GOT3 (cell line): ENCODE measurements around the gene SPATA31A3.
"Not testable (repeated sequence)": the region's sequence is repeated elsewhere in the genome, so short reads cannot be mapped to it uniquely, and the experiment has no call there.

Experiments
- DNase-seq: peaks from one replicate; lab custom pipeline; 2025; ENCODE audit warnings: mixed read lengths; lab: John Stamatoyannopoulos, UW

Gene SPATA31A3

DNA sequence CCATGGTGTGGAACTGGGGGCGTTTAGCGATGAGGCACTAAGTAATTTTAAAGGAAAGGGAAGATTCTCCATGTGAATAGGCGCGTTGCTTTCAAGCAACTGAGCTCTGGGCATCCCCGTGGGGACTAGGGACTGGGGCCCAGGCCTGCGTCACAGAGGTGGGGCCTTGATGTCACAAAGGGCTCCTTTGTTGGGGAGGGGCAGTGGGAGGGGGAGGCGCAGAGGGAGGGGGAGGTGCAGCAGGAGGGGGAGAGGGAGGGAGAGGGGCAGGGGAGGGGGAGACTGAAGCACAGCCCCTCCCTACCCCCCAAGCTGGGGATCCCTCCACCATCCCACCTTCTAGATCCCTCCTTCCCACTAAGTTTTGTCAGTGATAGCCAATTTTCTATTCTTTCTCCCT is at the start of gene SPATA31A3:
Gene SPATA31A3 (minus strand): TSS at position 101 of the 400 bp plus-strand sequence. CDS start 29 bp downstream, at position 72.
- not testable (repeated sequence) for DNase-seq

DNA sequence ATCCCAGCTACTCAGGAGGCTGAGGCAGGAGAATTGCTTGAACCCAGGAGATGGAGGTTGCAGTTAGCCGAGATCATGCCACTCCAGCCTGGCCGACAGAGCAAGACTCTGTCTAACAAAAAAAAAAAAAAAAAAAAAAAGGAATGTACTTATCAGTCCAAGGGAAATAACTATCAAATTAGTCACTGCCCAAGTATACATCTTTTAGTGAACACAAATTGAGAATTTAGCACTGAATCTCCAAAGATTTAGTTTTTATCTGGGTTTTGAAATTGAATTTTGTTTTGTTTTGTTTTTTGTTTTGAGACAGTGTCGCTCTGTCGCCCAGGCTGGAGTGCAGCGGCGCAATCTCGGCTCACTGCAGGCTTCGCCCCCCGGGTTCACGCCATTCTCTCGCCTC is 39.8 kb downstream of the SPATA31A3 start:
- not testable (repeated sequence) for DNase-seq

DNA sequence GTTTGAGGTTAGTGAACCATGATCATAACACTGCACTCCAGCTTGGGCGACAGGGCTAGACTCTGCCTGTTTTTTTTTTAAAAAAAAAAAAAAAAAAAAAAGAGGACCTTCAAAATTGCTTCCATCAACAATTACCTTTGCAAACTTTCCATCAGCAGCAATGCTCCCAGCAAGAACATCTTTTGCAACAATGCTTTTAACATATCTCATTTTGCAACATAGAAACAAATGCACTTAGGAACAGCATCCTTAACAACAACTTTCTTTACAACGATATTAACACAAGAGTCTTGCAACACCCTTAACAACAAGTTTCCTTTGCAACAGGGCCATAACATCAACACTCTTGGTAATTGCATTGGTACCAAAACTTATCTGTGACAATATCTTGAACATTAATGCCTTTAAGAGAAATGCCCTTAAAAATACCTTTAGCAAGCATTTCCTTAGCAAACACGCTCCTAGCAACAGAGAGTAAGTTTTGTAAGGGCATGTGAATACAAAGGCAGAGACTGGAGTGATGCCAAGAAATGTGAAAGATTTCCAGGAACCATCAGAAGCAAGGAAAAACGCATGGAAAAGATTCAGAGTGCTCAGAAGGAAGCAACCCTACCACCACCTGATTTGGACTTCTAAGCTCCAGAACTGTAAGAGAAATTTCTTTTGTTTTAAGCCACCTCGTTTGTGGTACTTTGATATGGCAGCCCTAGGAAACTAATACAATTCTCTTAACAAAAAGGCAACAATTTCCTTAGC is 49.8 kb downstream of the SPATA31A3 start:
- not testable (repeated sequence) for DNase-seq

DNA sequence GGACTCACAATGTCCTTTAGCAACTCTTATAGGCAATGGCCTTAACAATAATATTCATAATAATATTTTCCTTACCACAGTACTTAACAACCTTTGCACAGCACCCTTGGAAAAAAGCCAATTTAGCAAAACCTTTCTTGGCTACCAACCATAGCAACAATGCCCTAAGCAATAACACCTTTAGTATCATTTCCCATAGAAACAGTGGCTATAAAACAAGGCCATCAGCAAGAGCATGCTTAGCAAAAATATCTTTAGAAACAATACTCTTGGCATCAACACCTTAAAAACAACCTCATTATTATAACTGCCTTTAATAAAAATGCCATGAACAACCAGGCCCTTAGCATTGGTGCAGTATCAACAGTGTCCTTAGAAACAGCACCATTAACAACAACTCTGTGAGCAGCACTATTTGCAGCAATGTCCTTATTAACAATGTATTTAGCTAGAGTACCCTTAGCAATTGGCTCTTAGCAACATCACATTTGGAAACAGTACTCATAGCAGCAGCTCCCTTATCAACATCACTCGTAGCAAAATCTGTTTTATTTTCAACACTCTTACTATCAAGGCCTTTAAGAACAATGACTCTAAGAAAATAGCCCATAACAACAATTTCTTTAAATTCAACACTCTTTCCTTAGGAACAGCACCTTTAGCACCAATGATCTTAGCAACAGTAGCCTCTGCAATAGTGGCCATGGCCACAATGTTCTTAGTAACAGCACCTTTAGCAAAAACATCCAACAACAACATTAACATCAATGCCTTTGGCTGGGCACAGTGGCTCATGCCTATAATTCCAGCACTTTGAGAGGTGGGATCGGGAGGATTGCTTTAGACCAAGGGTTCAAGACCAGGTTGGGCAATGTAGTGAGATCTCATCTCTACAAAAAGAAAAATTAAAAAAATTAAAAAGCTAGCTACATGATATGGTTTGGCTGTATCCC is 52.2 kb downstream of the SPATA31A3 start:
- not testable (repeated sequence) for DNase-seq

DNA sequence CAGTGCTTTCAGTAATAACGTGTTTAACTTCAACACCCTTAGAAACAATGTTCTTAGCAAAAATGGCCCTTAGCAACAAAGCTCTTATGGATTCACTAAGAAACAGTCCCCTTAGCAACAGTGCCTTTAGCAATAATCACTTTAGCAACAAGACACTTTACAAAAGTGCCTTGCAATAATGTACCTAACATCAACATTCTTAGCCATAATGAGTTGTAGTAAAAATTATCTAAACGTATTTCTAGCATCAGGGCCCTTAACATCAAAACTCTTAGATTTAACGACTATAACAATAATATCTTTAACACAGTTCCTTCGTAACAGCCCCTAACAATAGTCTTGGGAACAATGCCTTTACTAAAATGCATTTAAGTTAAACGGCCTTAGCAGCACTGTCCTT is 54.0 kb downstream of the SPATA31A3 start:
- DNase-seq: not testable (repeated sequence)

DNA sequence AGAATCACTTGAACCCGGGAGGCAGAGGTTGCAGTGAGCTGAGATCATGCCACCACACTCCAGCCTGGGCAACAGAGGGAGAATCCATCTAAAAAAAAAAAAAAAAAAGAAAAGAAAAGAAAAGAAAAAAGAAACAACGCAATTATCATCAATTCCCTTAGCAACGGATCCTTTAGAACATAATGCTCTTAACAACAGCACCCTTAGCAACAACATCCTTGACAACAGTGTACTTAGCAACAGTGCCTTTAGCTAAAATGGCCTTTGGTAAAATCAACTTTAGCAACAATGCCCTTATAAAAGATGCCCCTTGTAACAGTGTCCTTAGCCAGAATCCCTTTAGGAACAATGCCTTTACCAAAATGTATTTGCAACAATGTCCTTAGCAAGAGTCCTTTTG is 54.7 kb downstream of the SPATA31A3 start:
- not testable (repeated sequence) for DNase-seq
